GM19438 (cell line): ENCODE data around the gene DAPK2.
"Not testable (repeated sequence)": the region's sequence is repeated elsewhere in the genome, so short reads cannot be mapped to it uniquely, and the experiment has no call there.

Source experiments
- ATAC-seq: cut with Tn5 transposase; IDR thresholded peaks from one replicate; pipeline ENCODE4 v1.9.1; 2021; ENCODE audit warnings: low read depth; ENCODE audit not compliant: unreplicated experiment

The DAPK2 gene

GRCh38 chr15:64046421-64047153 is at the start of gene DAPK2:
DAPK2 (minus strand) TSS chr15:64046485; CDS start chr15:64040261, 6,224 bp downstream.
- ATAC-seq, result no peak

DNA sequence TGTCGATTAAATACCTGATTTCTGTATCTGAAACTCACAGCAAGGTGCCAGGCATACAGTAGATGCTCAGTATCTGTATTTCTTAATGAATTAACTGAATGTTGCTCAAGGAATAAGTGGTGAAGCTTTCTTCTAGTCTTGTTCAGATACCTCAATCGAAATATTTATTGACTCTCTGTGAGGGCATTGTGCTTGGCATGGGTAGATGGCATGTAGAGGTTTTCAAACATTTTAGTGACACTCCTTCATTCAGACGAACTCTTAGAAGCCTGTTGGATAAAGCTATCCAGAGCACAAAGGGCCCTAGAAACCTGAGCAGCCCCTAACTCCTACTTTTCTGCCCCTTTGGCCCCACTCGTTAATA is 49.1 kb upstream of the DAPK2 start:
- ATAC-seq, result no peak

DNA sequence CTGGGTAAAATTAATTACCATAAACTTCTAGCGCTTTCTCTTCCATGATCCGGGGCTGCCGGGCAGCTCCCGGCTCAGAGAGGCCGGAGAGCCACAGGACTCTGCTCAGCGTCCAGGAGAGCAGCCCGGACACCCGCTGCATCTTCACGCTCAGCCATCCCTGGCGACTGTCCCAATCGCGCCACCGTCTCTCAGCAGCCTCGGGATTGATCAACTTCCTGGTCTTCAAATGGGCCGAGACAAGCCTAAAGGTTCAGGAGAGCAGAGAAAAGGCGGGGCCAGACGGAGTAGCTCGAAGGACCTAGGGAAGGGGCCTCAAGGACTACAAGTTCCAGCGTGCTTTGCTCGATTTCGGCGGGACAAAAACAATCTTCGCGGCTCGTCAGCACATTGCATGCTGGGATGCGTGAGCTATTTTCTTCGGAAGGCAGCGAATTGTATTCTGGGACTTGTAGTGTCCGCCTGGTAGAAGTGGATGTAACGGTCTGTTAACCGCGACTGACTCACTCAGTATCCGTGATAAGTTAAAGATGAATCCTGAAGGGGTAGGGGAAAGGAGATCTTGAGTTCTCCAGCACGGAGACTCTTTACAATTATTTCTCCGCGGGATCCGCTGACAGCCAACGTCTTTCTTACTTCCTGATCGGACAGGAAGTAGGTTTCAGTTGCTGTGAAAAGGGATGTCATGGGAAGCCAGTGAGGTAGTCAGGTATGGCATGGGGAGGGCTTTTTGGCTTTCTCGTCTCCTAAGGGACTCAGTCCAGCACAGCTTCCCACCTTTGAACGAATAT is 47.5 kb upstream of the DAPK2 start, which contains the start of gene CIAO2A:
Gene CIAO2A, minus strand, starts transcription at position 212 of the 791 bp plus-strand sequence. Its CDS starts 70 bp downstream, at position 142.
- peak; percentile 64 for ATAC-seq

DNA sequence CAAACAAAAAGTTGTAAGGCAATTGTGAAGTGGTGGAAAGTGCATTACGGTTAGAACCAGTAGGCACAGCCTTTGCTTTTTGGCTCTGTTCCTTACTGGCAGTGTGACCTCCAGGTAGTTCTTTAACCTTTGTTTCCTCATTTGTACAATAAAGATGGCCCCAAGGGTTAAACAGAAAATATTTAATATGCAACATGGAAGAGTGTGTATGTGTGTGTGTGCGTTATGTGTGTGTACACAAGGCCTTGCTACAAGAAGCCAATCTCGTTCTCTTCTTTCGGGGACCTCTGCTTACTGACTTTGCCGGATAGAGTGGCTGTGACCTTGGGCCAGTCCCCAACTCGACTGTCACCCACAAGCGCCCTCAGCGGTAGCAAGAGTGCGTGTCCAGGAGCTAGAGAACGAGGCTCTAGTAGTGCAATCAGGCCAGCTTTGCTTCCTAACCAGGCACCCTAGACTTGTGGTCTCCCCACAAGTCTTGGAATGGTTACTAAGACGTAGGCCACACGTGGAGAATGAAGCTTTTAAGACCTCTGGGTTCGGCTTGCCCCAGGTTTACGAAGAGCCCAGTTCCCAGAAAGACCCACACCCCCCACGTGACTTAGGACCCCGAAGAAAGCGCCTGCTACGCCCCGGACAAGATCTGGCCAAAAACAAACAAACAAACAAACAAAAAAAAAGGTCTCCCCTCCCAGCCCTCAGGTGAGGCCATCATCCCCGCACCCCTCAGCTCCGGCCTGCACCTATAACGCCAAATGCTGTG is 46.8 kb upstream of the DAPK2 start:
- no peak for ATAC-seq

DNA sequence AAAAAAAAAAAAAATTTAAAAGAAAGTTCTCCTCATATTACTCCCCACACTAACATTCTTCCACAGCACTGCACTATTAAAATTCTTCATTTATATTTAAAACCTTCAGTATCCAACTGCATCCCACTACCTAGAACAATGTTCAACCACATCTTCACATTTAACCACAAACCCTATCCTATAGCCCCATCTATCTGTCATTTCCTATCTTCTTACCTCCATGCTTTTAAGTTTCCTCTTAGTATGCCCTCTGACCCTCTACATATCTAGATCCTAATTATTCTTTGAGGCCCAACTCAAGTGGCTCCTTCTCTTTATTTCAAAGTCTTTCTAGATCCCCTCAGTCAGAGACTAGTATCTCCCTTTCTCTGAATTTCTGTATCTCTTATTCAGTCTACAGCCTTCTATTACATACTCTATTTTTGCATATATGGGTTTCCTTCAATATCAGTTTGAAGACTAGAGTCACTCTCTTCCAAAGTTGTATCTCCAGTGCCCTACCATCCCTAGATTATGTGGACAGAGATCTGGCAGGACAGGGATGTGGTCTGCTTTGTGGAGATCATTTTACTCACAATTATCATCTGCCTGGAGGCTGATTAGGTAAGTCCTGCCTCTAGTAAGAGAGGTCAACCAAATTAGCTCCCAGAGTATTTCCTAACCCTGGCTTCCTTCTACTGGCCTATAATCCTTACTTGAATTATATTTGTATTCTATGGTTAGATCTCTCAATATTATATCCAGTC is 46.0 kb upstream of the DAPK2 start:
- no peak for ATAC-seq

GRCh38 chr15:64090527-64090926 is 44.2 kb upstream of the DAPK2 start:
- no peak for ATAC-seq

DNA sequence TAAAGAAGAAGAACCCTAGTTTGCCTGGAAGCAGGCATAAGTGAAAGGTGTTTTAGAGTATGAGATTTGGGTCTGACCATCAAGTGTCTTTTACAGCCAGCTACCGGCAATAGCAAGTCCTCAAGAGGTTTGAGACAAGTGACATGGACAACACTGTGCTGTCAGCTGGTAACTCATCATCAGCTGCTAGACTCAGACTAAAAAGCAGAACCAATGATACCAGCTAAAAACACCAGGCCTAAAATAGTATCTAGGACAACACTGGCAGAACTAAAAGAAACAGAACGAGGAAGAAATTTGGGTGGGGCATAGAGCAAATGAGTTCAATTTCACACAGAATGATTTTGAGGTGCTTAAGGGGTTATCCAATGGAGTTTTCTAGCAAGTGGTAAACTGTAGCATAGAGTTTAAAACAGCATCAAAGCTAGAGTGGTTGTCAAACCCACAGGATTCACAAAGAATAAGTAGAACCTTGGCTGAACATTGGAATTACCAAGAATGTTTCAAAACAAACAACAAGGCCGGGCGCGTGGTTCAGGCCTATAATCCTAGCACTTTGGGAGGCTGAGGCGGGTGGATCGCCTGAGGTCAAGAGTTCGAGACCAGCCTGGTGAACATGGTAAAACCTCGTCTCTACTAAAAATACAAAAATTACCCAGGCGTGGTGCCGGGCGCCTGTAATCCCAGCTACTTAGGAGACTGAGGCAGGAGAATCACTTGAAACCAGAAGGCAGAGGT is 43.4 kb upstream of the DAPK2 start:
- ATAC-seq, result no peak

DNA sequence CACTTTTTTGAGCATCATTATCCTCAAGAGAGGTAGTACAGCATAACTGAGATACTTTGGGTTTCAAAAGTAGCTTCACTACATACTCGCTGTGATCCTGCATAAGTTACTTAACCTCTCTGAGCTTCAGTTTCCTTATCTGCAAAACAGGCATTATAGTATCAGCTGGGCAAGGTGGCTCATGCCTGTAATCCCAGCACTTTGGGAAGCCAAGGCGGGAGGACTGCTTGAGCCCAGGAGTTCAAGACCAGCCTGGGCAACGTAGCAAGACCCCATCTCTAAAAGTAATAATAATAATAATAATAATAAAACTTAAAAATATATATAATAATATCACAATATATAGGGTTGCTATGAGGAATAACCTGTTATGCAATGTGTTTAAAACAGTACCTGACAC is 36.5 kb upstream of the DAPK2 start:
- ATAC-seq, result no peak

DNA sequence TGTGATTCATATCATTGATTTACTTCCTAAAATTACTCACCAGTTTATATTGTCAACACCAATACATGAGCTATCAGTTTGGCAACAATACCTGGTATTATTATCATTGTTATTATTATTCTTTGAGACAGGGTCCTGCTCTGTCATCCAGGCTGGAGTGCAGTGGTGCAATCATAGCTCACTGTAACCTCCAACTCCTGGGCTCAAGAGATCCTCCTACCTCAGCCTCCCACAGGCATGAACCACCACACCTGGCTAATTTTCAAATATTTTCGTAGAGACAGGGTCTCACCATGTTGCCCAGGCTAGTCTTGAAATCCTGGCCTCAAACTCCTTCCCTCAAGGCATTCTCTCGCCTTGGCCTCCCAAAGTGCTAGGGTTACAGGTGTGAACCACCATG is 27.2 kb upstream of the DAPK2 start:
- ATAC-seq, result not testable (repeated sequence)

DNA sequence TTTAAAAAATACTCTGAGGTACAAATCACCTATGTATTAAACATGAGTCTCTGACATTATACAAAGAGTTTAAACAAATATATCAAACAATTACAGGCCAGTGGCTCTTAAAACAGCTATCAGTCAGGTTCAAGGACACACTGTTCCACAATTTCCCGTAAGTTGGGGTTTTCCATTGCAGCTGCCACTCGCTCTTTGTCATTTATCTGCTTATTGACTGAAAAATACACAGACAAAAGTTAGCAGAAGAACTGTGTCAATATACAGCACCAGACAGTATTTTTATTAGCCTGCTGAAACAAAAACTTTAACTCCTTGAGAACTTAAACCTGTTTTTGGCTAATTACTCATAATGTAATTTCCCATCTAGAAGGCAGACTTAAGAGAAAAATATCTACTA is 26.5 kb upstream of the DAPK2 start:
- ATAC-seq, result no peak

DNA sequence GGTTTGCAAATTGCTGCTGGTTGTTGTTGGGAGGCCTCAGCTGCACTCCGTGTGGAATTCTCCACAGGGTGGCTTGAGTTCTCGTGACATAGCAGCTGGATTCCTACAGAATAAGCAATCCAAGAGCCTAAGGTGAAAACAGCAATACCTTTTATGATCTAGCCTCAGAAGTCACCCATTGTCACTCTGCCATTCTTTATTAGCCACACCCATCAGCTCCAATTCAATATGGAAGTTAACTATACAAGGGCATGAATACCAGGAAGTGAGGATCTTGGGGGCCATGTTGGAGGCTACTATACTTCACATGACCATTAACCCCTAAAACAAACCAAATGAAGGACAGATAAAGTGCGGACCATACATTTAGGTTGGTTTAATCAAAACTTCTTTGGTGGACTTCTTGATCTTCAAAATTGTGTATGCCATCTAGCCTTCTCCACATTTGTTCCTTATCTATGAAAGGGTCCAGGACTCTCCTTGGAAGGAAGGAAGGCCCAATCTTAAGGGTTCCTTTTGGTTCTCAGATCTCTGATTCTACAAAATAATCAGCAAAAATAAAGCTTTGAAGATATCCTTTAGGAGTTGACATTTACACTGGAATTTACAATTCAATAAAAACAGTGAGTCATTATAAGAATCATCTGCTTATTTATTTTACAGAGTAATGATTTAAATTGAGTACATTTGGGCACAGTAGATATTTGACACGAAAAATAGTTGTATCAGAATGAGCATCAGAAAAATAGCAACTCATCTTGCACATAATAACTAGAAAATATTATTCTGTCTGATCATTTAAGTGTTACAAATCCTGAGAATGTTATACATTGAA is 25.9 kb upstream of the DAPK2 start:
- ATAC-seq, result no peak

DNA sequence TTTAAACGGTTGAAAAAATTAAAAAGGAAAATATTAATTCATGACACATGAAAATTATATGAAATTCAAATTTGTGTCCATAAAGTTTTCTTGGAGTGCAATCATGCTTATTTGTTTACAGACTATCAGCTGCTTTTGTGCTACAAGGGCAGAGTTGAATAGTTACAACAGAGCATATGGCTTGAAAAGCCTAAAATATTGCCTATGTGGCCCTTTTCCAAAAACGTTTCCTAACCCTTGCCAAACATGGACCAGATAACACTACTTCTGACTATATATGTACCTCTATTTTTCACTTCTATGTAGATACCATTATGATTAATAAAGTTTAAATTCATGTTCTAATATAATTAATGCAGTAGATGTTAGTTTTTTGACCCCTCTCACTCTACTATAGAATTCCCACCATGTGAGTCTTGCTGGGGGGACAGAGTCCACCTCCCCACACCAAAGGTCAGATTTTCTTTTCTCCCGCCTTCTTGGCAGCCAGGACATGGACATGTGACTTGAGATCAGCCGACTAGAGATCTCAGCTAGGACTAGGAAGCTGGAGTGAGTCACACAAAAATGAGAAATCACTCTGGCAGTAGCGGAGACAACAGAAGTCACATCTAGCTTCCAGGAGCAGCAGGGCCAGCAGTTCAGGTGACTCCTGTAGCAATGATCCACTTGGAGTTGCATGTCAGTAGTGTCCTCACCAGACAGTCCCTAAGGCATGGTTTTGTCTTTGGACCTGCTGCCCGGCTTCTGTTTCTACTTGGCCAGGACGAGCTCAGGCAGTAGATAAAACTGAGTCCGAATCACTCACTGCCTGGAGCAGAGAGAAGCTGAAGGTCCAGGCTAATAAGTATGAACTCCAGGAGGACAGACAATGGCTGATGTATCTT is 24.9 kb upstream of the DAPK2 start:
- ATAC-seq, result no peak

DNA sequence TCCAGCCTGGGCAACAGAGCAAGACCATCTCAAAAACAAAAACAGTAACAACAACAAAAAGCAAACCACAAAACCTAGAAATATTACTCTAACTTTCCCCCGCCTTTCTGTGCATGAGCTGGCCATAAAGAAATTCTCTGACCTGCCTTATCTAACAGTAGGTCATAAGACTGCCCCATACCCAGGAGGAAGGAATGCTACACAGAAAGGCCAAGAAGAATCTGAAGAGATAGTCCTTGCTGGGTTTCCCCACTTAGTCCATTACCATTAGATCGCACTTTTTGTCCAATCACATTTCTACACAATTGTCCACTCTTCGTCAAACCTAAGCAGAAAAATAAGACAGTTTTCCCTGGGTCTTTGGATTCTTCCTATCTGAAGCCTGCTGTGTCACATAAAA is 23.8 kb upstream of the DAPK2 start:
- no peak for ATAC-seq

DNA sequence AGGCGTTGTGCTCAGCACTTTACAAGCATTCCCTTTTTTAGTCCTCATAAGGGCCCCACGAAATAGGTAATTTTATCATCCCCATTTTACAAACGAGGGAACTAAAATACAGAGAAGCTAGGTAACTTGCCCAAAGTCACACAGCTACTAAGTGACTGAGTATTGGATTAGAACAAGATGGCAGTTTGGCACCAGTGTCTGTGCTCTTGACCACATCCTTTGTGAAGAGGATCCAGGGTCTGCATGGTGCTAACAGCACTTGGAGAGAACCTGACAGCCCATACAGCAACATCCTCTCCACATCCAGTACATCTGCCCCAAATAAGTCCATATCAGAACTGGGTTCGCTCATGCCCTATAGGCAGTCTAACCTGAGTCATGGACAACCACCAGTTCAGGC is 21.8 kb upstream of the DAPK2 start:
- ATAC-seq, result no peak

DNA sequence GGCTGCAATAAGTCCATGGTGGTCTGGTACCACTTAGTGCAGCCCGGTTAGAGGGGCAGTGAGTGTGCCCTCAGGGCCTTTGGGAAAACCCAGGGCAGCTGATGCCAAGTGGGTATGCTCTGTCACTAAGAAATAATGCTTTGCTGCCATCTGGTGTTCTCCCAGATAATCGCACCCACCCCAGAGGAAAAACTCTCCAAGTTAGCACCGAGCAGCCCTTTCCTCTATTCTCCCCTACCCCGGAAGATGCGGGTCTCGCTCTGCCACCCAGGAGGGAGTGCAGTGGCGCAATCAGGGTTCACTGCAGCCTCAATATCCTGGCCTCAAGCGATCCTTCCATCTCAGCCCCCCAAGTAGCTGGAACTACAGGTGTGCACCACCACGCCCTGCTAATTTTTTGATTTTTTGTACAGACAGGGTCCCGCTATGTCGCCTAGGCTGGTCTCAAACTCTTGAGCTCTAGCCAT is 21.3 kb upstream of the DAPK2 start:
- ATAC-seq, result no peak

DNA sequence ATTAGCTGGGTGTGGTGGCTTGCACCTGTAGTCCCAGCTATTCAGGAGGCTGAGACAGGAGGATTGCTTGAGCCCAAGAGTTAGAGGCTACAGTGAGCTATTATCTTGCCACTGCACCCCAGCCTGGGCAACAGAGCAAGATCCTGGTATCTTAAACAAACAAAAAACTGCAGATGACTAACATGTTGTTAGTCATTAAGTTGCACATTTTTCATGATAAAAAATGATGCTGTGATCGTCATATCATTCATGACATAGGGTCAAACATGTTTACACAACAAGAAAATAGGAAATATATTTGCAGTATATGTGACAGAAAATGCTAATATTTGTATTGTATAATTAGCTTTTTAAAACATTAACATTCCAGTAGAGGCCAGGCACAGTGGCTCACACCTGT is 20.2 kb upstream of the DAPK2 start:
- no peak for ATAC-seq

GRCh38 chr15:64060716-64061115 is 14.4 kb upstream of the DAPK2 start:
- no peak for ATAC-seq

DNA sequence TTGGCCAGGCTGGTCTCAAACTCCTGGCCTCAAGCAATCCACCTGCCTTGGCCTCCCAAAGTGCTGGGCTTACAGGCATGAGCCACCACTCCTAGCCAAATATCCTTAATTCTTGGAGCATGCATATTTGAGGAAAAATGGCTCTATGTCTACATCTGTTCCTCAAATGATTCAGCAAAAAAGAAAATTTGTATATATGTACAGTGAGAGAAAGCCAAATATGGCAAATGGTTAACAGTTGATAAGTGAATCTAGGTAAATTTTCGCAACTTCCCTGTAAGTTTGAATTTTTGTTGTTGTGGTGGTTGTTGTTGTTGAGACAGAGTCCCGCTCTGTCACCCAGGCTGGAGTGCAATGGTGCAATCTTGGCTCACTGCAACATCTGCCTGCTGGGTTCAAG is 12.8 kb upstream of the DAPK2 start:
- not testable (repeated sequence) for ATAC-seq
